Measurements from ENCODE around the gene GCHFR.

- TF ChIP-seq CEBPB (IDR thresholded peaks at IDR 0.05): no peak
- TF ChIP-seq ZBTB7A (IDR thresholded peaks at IDR 0.05; ENCODE audit: low read depth): no peak
- no peak for TF ChIP-seq EGR1 (IDR thresholded peaks at IDR 0.05)
- no peak for TF ChIP-seq EP300 (IDR thresholded peaks at IDR 0.05; ENCODE audit: borderline replicate concordance)
- TF ChIP-seq TAF1 (IDR thresholded peaks at IDR 0.05; ENCODE audit: low read depth): no peak
- TF ChIP-seq NFIC (IDR thresholded peaks at IDR 0.05): 0 out of 2 replicates have a peak, but pooled peaks have one; percentile 30
- peak; percentile 64 for TF ChIP-seq MAX (IDR thresholded peaks at IDR 0.05)
- TF ChIP-seq FOXM1 (IDR thresholded peaks at IDR 0.05; ENCODE audit: borderline replicate concordance, low read depth): no peak
- peak; percentile 98 for TF ChIP-seq RAD21 (IDR thresholded peaks at IDR 0.05; ENCODE audit: low read depth)
Observed at GRCh38 chr15:40782609-40783227, 18.9 kb downstream of the GCHFR start.
